ENCODE measurements around the gene PPM1D. TPM values are rescaled to one million over a fixed set of nuclear protein-coding genes. Genes with fewer than 3 reads are reported as not detected.

PPM1D gene
- total RNA-seq, 2 experiments from 2014 or later: 9.1 to 16.5 TPM

DNA sequence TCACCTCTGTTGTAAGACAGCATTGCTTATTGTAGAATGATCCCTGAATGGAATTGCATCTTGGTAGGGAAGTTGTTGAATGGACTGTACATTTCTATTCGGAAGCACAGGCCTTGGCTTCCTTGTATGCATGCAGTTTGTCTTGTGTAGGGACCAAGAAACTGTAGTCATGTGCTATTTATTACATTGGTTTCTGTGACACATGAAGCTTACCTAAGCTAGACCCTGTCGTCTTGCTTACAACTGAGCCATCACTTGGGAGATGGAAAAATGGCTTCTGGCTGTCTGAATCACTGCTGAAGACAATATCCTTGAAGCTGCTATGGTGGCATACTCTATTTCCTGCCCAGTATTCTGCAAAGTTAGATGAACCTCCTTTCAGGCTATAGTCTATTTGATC, 29.1 kb downstream of the PPM1D start:
- POLR2A ChIA-PET: interaction anchor here (1.0 kb wide), 1 partner anchor 10 kb away, joined by 3 read pairs; no protein-coding TSS in a partner anchor
- H3K79me2 ChIP-seq (ENCODE audit: insufficient read depth, low read depth, low read length): peaks cover 20% of the 10 kb centered on the region; the same call in 1 of the 2 replicates

DNA sequence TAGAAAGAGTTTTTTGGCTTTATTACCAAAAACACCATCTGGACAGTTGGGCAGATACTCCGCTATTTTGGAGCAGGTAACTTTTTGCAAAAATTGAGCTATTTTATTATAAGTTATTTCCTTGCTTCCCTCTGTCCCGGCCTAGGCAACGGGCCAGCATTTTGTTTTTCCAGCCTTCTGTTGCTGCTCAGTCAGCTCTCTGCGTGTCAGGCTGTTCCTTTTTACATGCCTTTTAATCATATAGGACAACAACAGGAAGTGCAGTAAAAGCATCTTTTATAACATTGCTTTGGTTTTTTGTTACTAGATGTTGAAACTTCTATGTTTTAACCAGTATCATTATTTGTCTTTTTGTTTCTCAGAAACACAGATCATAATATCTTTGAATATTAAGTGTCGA, 30.4 kb downstream of the PPM1D start:
- no peak overlapping the region for H3K4me3 ChIP-seq (ENCODE audit: low read depth, low read length, poor library complexity, severe bottlenecking)

More for the DNA sequence above, 29.1 kb downstream of the PPM1D start:
- BruUV-seq (replicated peaks): no TSS peak
- DNase-seq (ENCODE audit: low spot score): no peak
- Histone ChIP-seq H3K36me3 (ENCODE audit: insufficient read depth, low read length) (peaks cover 32% of the 10 kb centered on the region), H3K9me3 (ENCODE audit: low read length) (no peaks in the 10 kb centered on the region), H2AFZ (ENCODE audit: low read length) (no peak overlapping the region), H3K4me1 (ENCODE audit: insufficient read depth, low read length, poor library complexity, severe bottlenecking) (no peaks in the 10 kb centered on the region), H4K20me1 (ENCODE audit: insufficient read depth, low read length) (0 out of 2 replicates have a peak, but pooled peaks cover 11% of the 10 kb centered on the region), H3K4me3 (ENCODE audit: low read depth, low read length, poor library complexity, severe bottlenecking) (no peak overlapping the region), H3K4me2 (ENCODE audit: low read length) (no peak overlapping the region), H3K9me2 (ENCODE audit: insufficient read depth, low read length) (no peaks in the 10 kb centered on the region), H3K27ac (ENCODE audit: low read depth, low read length, poor library complexity, severe bottlenecking) (no peak overlapping the region)
- CTCF ChIA-PET (ENCODE audit: unreplicated experiment): no interaction called here
- no peak for TF ChIP-seq EZH2phosphoT487 (IDR thresholded peaks at IDR 0.05; ENCODE audit: borderline replicate concordance, low read depth, low read length)
- TF ChIP-seq, protein P1, sequence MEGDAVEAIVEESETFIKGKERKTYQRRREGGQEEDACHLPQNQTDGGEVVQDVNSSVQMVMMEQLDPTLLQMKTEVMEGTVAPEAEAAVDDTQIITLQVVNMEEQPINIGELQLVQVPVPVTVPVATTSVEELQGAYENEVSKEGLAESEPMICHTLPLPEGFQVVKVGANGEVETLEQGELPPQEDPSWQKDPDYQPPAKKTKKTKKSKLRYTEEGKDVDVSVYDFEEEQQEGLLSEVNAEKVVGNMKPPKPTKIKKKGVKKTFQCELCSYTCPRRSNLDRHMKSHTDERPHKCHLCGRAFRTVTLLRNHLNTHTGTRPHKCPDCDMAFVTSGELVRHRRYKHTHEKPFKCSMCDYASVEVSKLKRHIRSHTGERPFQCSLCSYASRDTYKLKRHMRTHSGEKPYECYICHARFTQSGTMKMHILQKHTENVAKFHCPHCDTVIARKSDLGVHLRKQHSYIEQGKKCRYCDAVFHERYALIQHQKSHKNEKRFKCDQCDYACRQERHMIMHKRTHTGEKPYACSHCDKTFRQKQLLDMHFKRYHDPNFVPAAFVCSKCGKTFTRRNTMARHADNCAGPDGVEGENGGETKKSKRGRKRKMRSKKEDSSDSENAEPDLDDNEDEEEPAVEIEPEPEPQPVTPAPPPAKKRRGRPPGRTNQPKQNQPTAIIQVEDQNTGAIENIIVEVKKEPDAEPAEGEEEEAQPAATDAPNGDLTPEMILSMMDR (conservative IDR thresholded peaks at IDR 0.05; ENCODE audit: low read length): no peak
- intact Hi-C loops (cut with micrococcal nuclease; ENCODE audit: unreplicated experiment): no loop called here

More for the DNA sequence above, 30.4 kb downstream of the PPM1D start:
- Histone ChIP-seq H3K4me1 (ENCODE audit: insufficient read depth, low read length, poor library complexity, severe bottlenecking) (no peaks in the 10 kb centered on the region), H3K9me2 (ENCODE audit: insufficient read depth, low read length) (no peaks in the 10 kb centered on the region), H4K20me1 (ENCODE audit: insufficient read depth, low read length) (0 out of 2 replicates have a peak, but pooled peaks cover 11% of the 10 kb centered on the region), H3K36me3 (ENCODE audit: insufficient read depth, low read length) (peaks cover 40% of the 10 kb centered on the region), H2AFZ (ENCODE audit: low read length) (no peak overlapping the region), H3K4me2 (ENCODE audit: low read length) (no peak overlapping the region), H3K79me2 (ENCODE audit: insufficient read depth, low read depth, low read length) (peaks cover 20% of the 10 kb centered on the region; the same call in 1 of the 2 replicates), H3K9me3 (ENCODE audit: low read length) (no peaks in the 10 kb centered on the region), H3K27ac (ENCODE audit: low read depth, low read length, poor library complexity, severe bottlenecking) (no peak overlapping the region)
- no TSS peak for BruUV-seq (replicated peaks)
- TF ChIP-seq, protein P1 (conservative IDR thresholded peaks at IDR 0.05; ENCODE audit: low read length): no peak
- TF ChIP-seq EZH2phosphoT487 (IDR thresholded peaks at IDR 0.05; ENCODE audit: borderline replicate concordance, low read depth, low read length): no peak
- ChIA-PET CTCF (ENCODE audit: unreplicated experiment) (no interaction called here), POLR2A (interaction anchor here (0.6 to 0.9 kb wide), 3 partner anchors 17 to 257 kb away, joined by 3 to 6 read pairs (median 3); partner anchors contain the start of gene PPM1D)
- DNase-seq (ENCODE audit: low spot score): no peak
- intact Hi-C loops (cut with micrococcal nuclease; ENCODE audit: unreplicated experiment): loop anchor here (10.0 kb wide), 1 partner anchor 56 kb away; no protein-coding TSS in a partner anchor
